CD14-positive monocyte (primary cell): ENCODE measurements around the gene SMARCAL1. TPM values are rescaled to one million over a fixed set of nuclear protein-coding genes. Genes with fewer than 3 reads are reported as not detected.

Experiments used
- DNase-seq, 3 donors: peaks; one replicate each; pipeline ENCODE4 v3.0.0-alpha.2; 2011 to 2022
- H2AFZ ChIP-seq: 2 replicates; pipeline ENCODE4 v1.6.0; 2012; ENCODE audit warnings: mild to moderate bottlenecking, low read depth, low read length, inconsistent platforms; ENCODE audit not compliant: insufficient read depth, poor library complexity, severe bottlenecking
- H3K27ac ChIP-seq, 2 donors: 1 replicate in 1 of 2; 2 replicates in 1 of 2; pipeline ENCODE4 v1.5.1; 2012 to 2013; ENCODE audit warnings: low read length in 2 of 2, control low read depth in 1 of 2, inconsistent platforms in 1 of 2, low read depth in 1 of 2, mild to moderate bottlenecking in 1 of 2
- H3K27me3 ChIP-seq, 2 donors: one replicate each; pipeline versions ENCODE4 v1.6.0 to v1.6.1; 2011 to 2013; ENCODE audit warnings: low read length in 2 of 2; ENCODE audit not compliant: control insufficient read depth in 2 of 2, insufficient read depth in 2 of 2
- H3K36me3 ChIP-seq, 2 donors: replicated peaks in 1 of 2; 1 replicate in 1 of 2; 2 replicates in 1 of 2; pipeline versions ENCODE4 v1.5.1 to v1.6.1; 2012 to 2013; ENCODE audit warnings: low read length in 2 of 2, control low read depth in 1 of 2, inconsistent platforms in 1 of 2, mild to moderate bottlenecking in 1 of 2; ENCODE audit not compliant: insufficient read depth in 2 of 2, control insufficient read depth in 1 of 2
- H3K4me1 ChIP-seq, 2 donors: 1 replicate in 1 of 2; 2 replicates in 1 of 2; pipeline versions ENCODE4 v1.5.1 to v1.6.1; 2012 to 2013; ENCODE audit warnings: low read length in 2 of 2, control low read depth in 1 of 2, inconsistent platforms in 1 of 2, mild to moderate bottlenecking in 1 of 2, moderate library complexity in 1 of 2; ENCODE audit not compliant: insufficient read depth in 2 of 2, control insufficient read depth in 1 of 2
- H3K4me2 ChIP-seq: replicated peaks from 2 replicates; pipeline ENCODE3; 2012; ENCODE audit warnings: low read length, moderate library complexity, mild to moderate bottlenecking; ENCODE audit not compliant: poor library complexity, severe bottlenecking; ENCODE audit errors: extremely low read depth
- H3K4me3 ChIP-seq, 3 experiments: fragments of 200-600 bp in 1 of 3; sonication (generic) in 1 of 3; replicated peaks in 1 of 3; 1 replicate in 2 of 3; 2 replicates in 1 of 3; pipeline ENCODE4 v1.5.1; 2011 to 2013; ENCODE audit warnings: low read length in 3 of 3, mild to moderate bottlenecking in 3 of 3, control low read depth in 2 of 3, low read depth in 2 of 3, inconsistent platforms in 1 of 3, moderate library complexity in 1 of 3
- H3K79me2 ChIP-seq: 2 replicates; pipeline ENCODE4 v1.6.0; 2012; ENCODE audit warnings: mild to moderate bottlenecking, control low read depth, inconsistent platforms, low read length, moderate library complexity; ENCODE audit not compliant: insufficient read depth
- H3K9ac ChIP-seq: 2 replicates; pipeline ENCODE4 v1.6.0; 2017; ENCODE audit warnings: low read length, mild to moderate bottlenecking; ENCODE audit not compliant: insufficient read depth, poor library complexity, severe bottlenecking
- H3K9me3 ChIP-seq, 2 donors: replicated peaks in 1 of 2; 1 replicate in 1 of 2; 2 replicates in 1 of 2; pipeline versions ENCODE4 v1.5.1 to v1.6.1; 2012 to 2013; ENCODE audit warnings: low read length in 2 of 2, control low read depth in 1 of 2; ENCODE audit not compliant: control insufficient read depth in 1 of 2, insufficient read depth in 1 of 2
- H4K20me1 ChIP-seq: 2 replicates; pipeline ENCODE4 v1.6.0; 2012; ENCODE audit warnings: mild to moderate bottlenecking, low read length, control low read depth, moderate library complexity; ENCODE audit not compliant: insufficient read depth
- H3K27ac Mint-ChIP-seq, 7 donors: one replicate each; pipeline ENCODE4 v1.8.0; 2020; ENCODE audit warnings: mild to moderate bottlenecking in 7 of 7, mixed read lengths in 7 of 7, moderate library complexity in 6 of 7, inconsistent platforms in 2 of 7
- H3K27me3 Mint-ChIP-seq, 3 donors: one replicate each; pipeline ENCODE4 v1.8.0; 2021 to 2022; ENCODE audit warnings: low read depth in 3 of 3, mild to moderate bottlenecking in 3 of 3, mixed read lengths in 3 of 3, moderate library complexity in 3 of 3, inconsistent platforms in 1 of 3
- H3K36me3 Mint-ChIP-seq, 2 donors: one replicate each; pipeline ENCODE4 v1.8.0; 2020; ENCODE audit warnings: mixed read lengths in 2 of 2, inconsistent platforms in 1 of 2, mild to moderate bottlenecking in 1 of 2
- H3K4me1 Mint-ChIP-seq: one replicate; pipeline ENCODE4 v1.8.0; 2020; ENCODE audit warnings: mild to moderate bottlenecking, mixed read lengths
- H3K4me3 Mint-ChIP-seq, 2 donors: one replicate each; pipeline ENCODE4 v1.8.0; 2020; ENCODE audit warnings: mild to moderate bottlenecking in 2 of 2, mixed read lengths in 2 of 2, moderate library complexity in 1 of 2
- H3K9me3 Mint-ChIP-seq, 7 donors: one replicate each; pipeline ENCODE4 v1.8.0; 2020 to 2022; ENCODE audit warnings: mixed read lengths in 7 of 7, mild to moderate bottlenecking in 6 of 7, moderate library complexity in 6 of 7, inconsistent platforms in 2 of 7
- CTCF ChIP-seq: fragments of 200-600 bp; IDR thresholded peaks from one replicate; pipeline ENCODE4 v1.8.0; 2022; ENCODE audit warnings: antibody characterized with exemption, mild to moderate bottlenecking
- WGBS: methylation state at CpG from one replicate; pipeline ENCODE4 v1.1.5; 2013; ENCODE audit warnings: missing lambda C conversion rate; ENCODE audit not compliant: insufficient coverage; 5-methylcytosine and 5-hydroxymethylcytosine counted together
- intact Hi-C, 2 donors: fragments of 100-400 bp; cut with micrococcal nuclease; formaldehyde crosslinking; loops; one replicate each; pipeline versions ENCODE4 v1.15.0 to v1.15.1; 2023
- polyA plus RNA-seq, 3 donors: library from polyadenylated mRNA; depleted of rRNA in 1 of 3; unstranded in 2 of 3; stranded (reverse) in 1 of 3; fragments of 300-500 nt in 2 of 3; fragments of >200 nt in 1 of 3; fragmentation: Illumina TruSeq in 2 of 3; gene quantifications; 1 replicate in 2 of 3; 2 replicates in 1 of 3; pipeline ENCODE4 v1.2.3, GENCODE V29; 2012 to 2021

Gene SMARCAL1
- polyA plus RNA-seq, 3 donors, result 10.5 to 13.3 (median 11.5) TPM

DNA sequence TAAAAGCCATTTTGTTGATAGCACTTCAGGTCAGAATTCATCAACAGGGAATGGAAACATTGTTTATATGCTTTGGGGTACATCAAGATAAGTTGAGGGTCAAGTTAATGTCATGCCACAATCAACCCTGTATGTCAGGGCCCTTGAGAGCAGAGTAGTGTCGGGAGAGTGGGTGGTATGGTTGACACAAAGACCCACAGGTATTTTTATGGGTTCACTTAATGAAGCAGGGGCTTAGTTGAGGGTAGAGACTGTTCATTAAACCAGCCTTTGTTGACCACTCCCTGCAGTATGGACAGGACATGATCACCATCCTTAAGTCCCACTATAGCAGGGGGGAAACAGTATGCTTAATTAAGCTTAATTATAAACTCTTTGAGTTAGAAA lies 92.1 kb downstream of the SMARCAL1 start:
- WGBS, result 100% methylated on average over 1 of the region's 1 CpG
- no peaks in the 10 kb centered on the region for H3K9me3 Mint-ChIP-seq
- no peak for DNase-seq
- no peaks in the 10 kb centered on the region for H3K27me3 ChIP-seq
- intact Hi-C loops, result no loop called here
- no peak overlapping the region for H3K4me2 ChIP-seq
- no peak overlapping the region for H3K9ac ChIP-seq
- peaks cover 49 to 80% of the 10 kb centered on the region in 2 donors for H3K36me3 ChIP-seq
- peak overlapping the region in 1 of 7 donors; percentile 33 for H3K27ac Mint-ChIP-seq
- peaks cover 30% of the 10 kb centered on the region for H3K79me2 ChIP-seq
- H3K4me1 ChIP-seq, result peaks cover 10 to 18% of the 10 kb centered on the region in 2 donors
- no peak overlapping the region for H3K4me3 ChIP-seq
- H3K9me3 ChIP-seq, result no peaks in the 10 kb centered on the region
- TF ChIP-seq CTCF, result no peak
- H3K27ac ChIP-seq, result peak overlapping the region in 1 of 2 donors; percentile 45
- H4K20me1 ChIP-seq, result peaks cover 78% of the 10 kb centered on the region
- H2AFZ ChIP-seq, result no peak overlapping the region
- no peak overlapping the region for H3K4me3 Mint-ChIP-seq
- peaks cover 57 to 76% of the 10 kb centered on the region in 2 donors for H3K36me3 Mint-ChIP-seq
- peaks cover 0 to 2% (median 0%) of the 10 kb centered on the region in 3 donors for H3K27me3 Mint-ChIP-seq
- peaks cover 28% of the 10 kb centered on the region for H3K4me1 Mint-ChIP-seq

DNA sequence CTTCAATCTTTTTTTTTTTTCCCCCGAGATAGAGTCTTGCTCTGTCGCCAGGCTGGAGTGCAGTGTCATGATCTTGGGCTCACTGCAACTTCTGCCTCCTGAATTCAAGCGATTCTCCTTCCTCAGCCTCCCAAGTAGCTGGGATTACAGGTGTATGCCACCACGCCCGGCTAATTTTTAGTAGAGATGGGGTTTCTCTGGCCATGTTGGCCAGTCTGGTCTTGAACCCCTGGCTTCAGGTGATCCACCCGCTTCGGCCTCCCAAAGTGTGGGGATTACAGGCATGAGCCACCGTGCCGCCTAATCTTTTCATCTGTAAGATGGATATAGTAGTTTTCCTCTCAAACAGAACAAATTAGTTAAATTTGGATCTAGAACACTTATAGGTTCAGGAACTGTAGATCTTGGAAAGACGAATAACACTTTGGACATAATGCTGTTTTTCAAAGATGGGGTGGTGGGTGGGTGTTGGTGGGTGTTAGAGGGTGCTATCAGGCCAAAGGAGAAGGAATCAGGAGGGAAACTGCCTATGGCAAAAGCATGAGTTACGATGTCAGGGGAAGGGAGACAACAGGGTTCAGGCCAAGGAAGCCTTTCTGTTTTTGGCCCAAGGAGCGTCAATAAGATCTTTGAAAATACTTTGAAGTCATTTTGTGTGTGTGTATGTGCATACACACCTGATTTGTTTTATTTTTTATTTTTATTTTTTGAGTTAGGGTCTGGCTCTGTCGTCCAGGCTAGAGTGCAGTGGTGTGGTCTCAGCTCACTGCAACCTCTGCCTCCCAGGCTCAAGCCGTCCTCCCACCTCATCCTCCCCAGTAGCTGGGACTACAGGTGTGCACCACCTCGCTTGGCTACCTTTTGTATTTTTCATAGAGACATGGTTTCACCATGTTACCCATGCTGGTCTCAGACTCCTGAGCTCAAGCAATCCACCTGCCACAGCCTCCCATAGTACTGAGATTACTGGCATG lies 93.1 kb downstream of the SMARCAL1 start:
- Mint-ChIP-seq H3K27ac (peak overlapping the region in 4 of 7 donors; percentile 52 to 70 (median 53)), H3K9me3 (no peaks in the 10 kb centered on the region), H3K36me3 (peaks cover 49 to 66% of the 10 kb centered on the region in 2 donors), H3K27me3 (peaks cover 0 to 2% (median 0%) of the 10 kb centered on the region in 3 donors), H3K4me3 (no peak overlapping the region), H3K4me1 (peaks cover 19% of the 10 kb centered on the region)
- no peak overlapping the region for H3K4me3 ChIP-seq
- H3K9ac ChIP-seq, result no peak overlapping the region
- peaks cover 41 to 82% of the 10 kb centered on the region in 2 donors for H3K36me3 ChIP-seq
- H2AFZ ChIP-seq, result no peak overlapping the region
- H3K27ac ChIP-seq, result peak overlapping the region in 1 of 2 donors; percentile 17
- no peak for DNase-seq
- no peak overlapping the region for H3K4me2 ChIP-seq
- H3K79me2 ChIP-seq, result peaks cover 20% of the 10 kb centered on the region
- H3K4me1 ChIP-seq, result peaks cover 0 to 7% of the 10 kb centered on the region in 2 donors
- TF ChIP-seq CTCF, result no peak
- H3K27me3 ChIP-seq, result no peaks in the 10 kb centered on the region
- 97% methylated on average over 6 of the region's 15 CpGs for WGBS
- intact Hi-C loops, result no loop called here
- H3K9me3 ChIP-seq, result no peaks in the 10 kb centered on the region
- peaks cover 68% of the 10 kb centered on the region for H4K20me1 ChIP-seq
